ENCODE measurements around the gene TRPV4.

- no peak for TF ChIP-seq CTCF (IDR thresholded peaks at IDR 0.05; ENCODE audit: low read depth, low read length)
- no peak for TF ChIP-seq POLR2A (IDR thresholded peaks at IDR 0.05; ENCODE audit: extremely low read depth, insufficient read length)
- no peak for TF ChIP-seq MYC (IDR thresholded peaks at IDR 0.05; ENCODE audit: low read depth, low read length)
Observed at GRCh38 chr12:109881752-109882151, 48.6 kb upstream of the TRPV4 start.

All from NB4 (cell line).